ACHN (cell line): ENCODE results near the gene SHROOM3.
A peak's percentile ranks its signal among the peaks of the same experiment; 100 is the strongest.

Source experiments
- DNase-seq: peaks from one replicate; pipeline ENCODE4 v3.0.0-alpha.2; 2015
- in situ Hi-C: cut with HindIII; loops from 2 replicates; pipeline ENCODE4 v1.10.0; 2017; ENCODE audit warnings: low sequenced_read_pairs, low pct_ligation_motif_present, low pct_unique_long_range_greater_than_20kb

The SHROOM3 gene

DNA sequence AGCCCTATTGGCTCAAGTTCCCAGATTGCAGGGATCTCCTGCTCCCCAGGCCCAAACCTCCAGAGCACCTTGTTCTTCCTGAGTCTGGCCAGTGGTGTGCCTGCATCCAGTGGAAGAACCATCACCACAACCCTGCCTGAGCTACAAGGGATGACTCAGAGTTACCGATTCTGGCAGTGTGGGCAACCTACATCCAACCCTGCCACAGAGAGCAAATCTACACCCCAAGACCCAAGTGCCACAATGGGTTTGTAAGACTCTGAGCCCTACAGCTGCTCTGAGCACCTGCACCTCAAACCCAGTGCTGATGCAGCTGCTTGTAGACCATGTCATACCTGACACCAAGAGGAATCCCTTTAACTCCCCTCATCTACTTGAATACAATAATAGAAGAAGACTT is 352.9 kb downstream of the SHROOM3 start:
- DNase-seq: no peak
- in situ Hi-C loops: no loop called here

DNA sequence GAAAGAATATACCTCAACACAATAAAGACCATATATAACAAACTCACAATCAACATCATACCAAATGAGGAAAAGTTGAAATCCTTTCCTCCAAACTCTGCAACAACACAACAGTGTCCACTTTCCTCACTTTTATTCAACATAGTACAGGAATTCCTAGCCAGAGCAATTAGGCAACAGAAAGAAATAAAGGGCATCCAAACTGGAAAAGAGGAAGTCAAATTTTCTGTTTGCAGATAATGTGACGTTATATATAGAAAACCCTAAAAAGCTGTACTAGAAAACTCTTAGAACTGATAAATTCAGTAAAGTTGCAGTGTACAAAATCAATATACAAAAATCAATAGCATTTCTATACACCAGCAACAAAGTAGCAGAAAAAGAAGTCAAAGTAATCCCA is 355.3 kb downstream of the SHROOM3 start:
- no peak for DNase-seq
- in situ Hi-C loops: no loop called here

GRCh38 chr4:76791479-76791878 is 356.4 kb downstream of the SHROOM3 start:
- in situ Hi-C loops: no loop called here
- DNase-seq: no peak

DNA sequence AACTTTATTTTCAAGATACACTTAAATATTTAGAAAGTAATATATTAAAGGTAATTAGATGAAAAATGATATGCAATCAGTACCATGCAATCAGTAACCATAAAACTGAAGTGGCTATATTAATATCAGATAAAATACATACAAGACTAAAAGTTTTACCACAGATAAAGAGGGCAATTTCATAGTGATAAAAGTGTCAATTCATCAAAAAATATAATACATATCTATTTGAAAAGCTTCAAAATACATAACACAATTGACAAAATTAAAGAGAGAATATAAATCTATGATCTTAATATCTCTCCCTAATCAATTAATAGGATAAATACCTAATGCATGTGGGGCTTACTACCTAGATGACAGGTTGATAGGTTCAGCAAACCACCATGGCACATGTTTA is 357.4 kb downstream of the SHROOM3 start:
- in situ Hi-C loops: no loop called here
- no peak for DNase-seq

- no peak for DNase-seq
- in situ Hi-C loops: no loop called here
Measured at GRCh38 chr4:76795243-76795642, 360.2 kb downstream of the SHROOM3 start.

GRCh38 chr4:76799140-76799539 is 364.1 kb downstream of the SHROOM3 start:
- in situ Hi-C loops: no loop called here
- no peak for DNase-seq

GRCh38 chr4:76799718-76800117 is 364.7 kb downstream of the SHROOM3 start:
- in situ Hi-C loops: no loop called here
- no peak for DNase-seq

- no peak for DNase-seq
- in situ Hi-C loops: no loop called here
Measured at GRCh38 chr4:76800902-76801301, 365.9 kb downstream of the SHROOM3 start.

DNA sequence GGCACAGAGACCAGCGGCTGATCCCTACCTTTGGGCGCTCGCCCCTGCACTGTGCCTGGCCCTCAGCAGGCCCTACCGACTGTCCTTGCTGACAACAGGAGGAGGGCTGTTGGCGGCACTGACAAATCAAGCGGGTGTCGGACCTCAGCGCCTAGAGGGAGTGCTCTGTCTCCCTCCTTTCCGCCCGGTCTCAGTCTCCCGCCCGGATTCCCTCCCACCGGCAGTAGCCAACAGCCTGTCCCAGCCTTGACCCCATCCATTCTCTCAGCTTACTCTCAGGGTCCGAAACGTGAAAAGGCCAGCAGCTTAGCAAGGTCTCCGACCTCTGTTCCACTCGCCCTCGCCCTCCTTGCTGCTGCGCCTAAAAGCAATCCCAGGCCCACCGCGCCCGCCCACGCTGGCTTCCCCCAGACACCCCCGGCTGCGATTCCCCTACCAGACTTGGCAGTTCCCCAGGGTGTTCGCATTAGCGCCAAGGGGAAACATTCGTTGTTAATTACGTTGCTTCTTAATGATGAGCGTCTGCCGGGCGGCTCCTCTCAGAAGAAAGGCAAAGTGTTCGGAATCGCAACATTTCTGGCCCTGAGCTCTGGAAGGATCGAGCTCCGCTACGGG is 366.7 kb downstream of the SHROOM3 start:
- DNase-seq: no peak
- in situ Hi-C loops: no loop called here

DNA sequence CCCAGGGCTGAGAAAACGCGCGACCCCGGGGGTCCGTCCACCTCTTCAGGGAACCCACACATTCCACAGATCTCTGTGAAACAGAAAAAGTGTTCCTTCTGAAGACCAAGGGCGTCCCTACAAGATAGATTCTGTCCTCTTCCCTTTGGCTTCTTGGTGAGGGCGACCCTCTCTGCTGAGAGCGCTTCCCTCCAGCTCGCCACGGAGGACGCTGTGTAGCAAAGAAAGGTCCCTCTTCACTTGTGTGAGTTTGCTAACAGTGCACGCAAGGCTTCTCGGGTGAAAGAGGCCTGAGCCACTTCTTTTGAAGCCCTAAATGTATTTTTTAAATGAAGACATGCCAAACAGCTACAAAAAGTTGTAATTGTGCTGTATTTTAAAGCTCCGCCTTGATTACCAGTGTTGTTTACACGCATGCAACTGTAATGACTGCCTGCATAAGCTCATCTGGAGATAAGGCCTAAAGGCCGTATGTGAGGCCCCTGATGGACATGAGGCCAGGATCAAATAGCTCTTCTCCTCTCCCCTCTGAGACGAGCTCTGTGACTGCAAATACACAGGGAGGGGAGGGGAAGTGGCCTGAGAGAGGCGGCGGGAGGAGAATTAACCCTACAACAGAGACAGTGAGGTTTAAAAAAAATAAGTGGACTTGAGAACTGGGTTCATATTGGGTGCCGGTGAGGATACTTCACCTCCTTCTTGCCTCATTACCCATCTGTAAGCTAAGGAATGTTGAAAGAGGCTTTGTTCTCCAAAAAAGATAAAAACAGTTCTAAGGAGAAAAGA is 367.4 kb downstream of the SHROOM3 start:
- in situ Hi-C loops: no loop called here

GRCh38 chr4:76803522-76803921 is 368.5 kb downstream of the SHROOM3 start:
- peak; percentile 57 for DNase-seq
- in situ Hi-C loops: no loop called here

More for the DNA sequence above, 367.4 kb downstream of the SHROOM3 start:
- DNase-seq: peak; percentile 15

DNA sequence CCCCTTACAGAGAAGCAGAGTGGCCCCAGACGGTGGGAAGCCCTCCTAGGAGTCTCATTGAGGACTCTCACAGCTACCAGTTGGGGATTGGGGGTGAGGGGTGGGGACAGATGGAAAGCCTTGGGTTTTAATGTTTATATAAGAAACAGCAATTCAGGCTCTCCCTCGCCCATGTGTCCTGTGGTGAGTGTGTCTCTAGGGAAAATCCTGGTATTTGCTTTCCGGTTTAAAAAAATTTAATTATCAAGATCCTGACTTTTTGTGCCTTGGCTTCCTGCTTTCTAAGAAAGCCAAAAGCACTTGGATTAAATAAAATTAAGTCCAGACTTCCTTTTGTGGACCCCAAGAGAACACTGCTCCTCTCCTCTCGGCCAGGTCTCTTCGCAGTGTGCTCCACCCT is 369.1 kb downstream of the SHROOM3 start:
- DNase-seq: no peak
- in situ Hi-C loops: no loop called here

- DNase-seq: no peak
- in situ Hi-C loops: no loop called here
Measured at GRCh38 chr4:76806346-76806745, 371.3 kb downstream of the SHROOM3 start.

DNA sequence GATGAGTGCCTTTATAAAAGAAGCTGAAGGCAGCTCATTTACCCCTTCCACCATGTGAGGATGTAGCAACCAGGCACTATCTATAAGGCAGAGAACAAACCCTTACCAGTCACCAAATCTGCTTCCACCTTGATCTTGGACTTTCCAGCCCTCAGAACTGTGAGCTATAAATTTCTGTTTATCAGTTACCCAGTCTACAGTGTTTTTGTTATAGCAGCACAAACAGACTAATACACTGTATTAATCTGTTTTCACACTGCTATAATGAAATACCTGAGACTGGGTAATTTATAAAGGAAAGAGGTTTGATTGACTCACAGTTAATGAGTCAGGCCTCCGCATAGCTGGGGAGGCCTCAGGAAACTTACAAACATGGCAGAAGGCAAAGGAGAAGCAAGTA is 371.7 kb downstream of the SHROOM3 start:
- in situ Hi-C loops: no loop called here
- no peak for DNase-seq

DNA sequence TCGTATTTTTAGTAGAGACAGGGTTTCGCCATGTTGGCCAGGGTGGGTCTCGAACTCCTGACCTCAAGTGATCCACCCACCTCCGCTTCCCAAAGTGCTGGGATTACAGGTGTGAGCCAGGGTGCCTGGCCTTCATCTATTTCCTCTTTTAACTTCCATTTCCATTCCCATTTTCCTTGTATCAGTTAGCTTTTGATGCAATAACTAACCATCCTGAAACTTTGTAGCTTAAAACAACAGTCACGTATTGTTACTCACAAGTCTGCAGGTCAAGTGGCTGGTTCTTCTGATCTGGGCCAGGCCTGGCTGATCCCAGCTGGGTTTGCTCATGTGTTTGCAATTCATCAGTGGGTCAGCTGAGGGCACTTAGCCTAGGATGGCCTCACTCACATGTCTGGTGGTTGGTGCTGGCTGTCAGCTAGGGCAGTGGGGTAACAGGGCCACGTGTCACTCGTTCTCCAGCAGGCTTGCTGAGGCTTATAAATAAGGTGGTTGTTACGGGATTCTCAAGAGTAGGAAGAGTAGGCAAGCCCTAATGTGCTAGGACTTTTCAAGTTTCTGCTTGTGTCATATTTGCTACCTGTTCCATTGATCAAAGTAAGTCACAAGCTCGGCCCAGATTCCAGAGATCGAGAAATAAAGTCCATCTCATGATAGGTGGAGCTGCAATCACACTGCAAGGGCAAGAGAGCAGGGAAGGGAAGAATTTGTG is 374.7 kb downstream of the SHROOM3 start:
- in situ Hi-C loops: no loop called here
- DNase-seq: peak; percentile 45

- no peak for DNase-seq
- in situ Hi-C loops: no loop called here
Measured at GRCh38 chr4:76811604-76812412, 376.8 kb downstream of the SHROOM3 start.

DNA sequence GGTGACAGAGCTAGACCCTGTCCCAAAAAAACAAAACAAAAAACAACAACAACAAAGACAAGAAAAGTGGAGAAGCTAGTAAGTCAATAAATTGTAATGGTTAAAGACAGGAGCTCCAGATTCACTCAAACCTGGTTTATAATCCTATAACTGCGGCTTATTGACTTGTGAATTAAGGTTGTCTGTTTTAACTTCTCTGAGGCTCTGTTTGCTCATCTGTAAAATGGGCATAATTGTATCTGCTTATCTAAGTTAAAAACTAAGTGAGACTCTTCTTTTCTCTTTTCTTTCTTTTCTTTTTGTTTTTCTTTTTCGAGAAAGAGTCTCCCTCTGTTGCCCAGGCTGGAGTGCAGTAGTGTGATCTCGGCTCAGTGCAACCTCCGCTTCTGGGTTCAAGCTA is 378.0 kb downstream of the SHROOM3 start:
- DNase-seq: no peak
- in situ Hi-C loops: no loop called here

- no peak for DNase-seq
- in situ Hi-C loops: no loop called here
Measured at GRCh38 chr4:76821641-76822040, 386.6 kb downstream of the SHROOM3 start.

DNA sequence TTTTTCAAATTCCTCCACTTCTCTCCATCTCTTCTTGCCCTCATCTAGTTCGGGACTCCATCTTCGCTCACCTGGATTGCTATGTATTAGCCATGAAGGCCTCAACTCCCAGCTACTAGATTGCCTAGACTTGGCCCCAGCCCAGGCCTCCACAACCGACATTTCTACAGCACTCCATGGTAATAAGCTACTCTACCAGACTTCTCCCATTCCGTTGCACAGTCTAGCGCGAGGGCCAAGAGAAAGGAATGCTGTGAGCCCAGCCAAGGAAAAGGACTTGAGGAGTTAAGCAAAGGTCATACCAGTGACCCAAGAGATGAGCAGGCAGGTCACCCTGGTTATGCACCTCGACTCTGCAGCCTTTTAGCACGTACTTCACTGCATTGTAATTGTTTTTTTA is 387.3 kb downstream of the SHROOM3 start:
- in situ Hi-C loops: no loop called here
- DNase-seq: no peak
